K562 (cell line): ENCODE data around the gene CHSY3. TPM values are rescaled to one million over a fixed set of nuclear protein-coding genes. Genes with fewer than 3 reads are reported as not detected.

Experiments used
- ATAC-seq: fragments of 200-7000 bp; cut with Tn5 transposase; 3 replicates; pipeline ENCODE4 v1.9.1; 2020; ENCODE audit warnings: moderate library complexity
- BruUV-seq: library from RNA; stranded (reverse); fragments of 400-500 nt; replicated peaks from 2 replicates; lab custom pipeline; 2021; lab: Mats Ljungman, UMichigan
- CTCF ChIA-PET: fragments of 300-600 bp; formaldehyde crosslinking; extraction: SDS; loops from one replicate; lab custom pipeline; 2021; ENCODE audit warnings: low intra/inter-chr PET ratio; lab: Yijun Ruan, JAX
- POLR2A ChIA-PET: fragments of 300-600, 350-650 bp; sonication (Branson Sonifier 250); formaldehyde crosslinking; extraction: SDS; loops from one replicate; lab custom pipeline; 2021; ENCODE audit warnings: antibody characterized with exemption, inconsistent platforms; lab: Yijun Ruan, JAX
- DNase-seq, 4 experiments: peaks; one replicate each; pipeline versions ENCODE4 v3.0.0 to v3.0.0-alpha.2; 2011 to 2018; ENCODE audit warnings: low spot score in 3 of 4, mixed read lengths in 3 of 4; ENCODE audit errors: extremely low read depth in 1 of 4
- FAIRE-seq: peaks from 2 replicates; lab custom pipeline; 2011; peaks lifted over from hg19 to GRCh38; lab: Jason Lieb, UNC
- H2AFZ ChIP-seq: 2 replicates; pipeline ENCODE4 v1.6.0; 2011; ENCODE audit warnings: low read depth, low read length, control low read depth, inconsistent platforms
- H3K27ac ChIP-seq: fragments of 200-600 bp; 3 replicates; pipeline ENCODE4 v1.8.0; 2011; ENCODE audit warnings: low read depth, mild to moderate bottlenecking, control low read depth, inconsistent platforms, low read length, moderate library complexity, mixed read lengths; ENCODE audit errors: extremely low read depth
- H3K27me3 ChIP-seq, 2 experiments: fragments of 300-600 bp in 1 of 2; 2 replicates in 1 of 2; 3 replicates in 1 of 2; pipeline versions ENCODE4 v1.6.0 to v1.8.0; 2011; ENCODE audit warnings: inconsistent platforms in 2 of 2, low read length in 2 of 2, mild to moderate bottlenecking in 1 of 2, mixed read lengths in 1 of 2, moderate library complexity in 1 of 2; ENCODE audit not compliant: control insufficient read depth in 2 of 2, insufficient read depth in 2 of 2
- H3K36me3 ChIP-seq: fragments of 300-600 bp; 3 replicates; pipeline ENCODE4 v1.8.0; 2011; ENCODE audit warnings: mild to moderate bottlenecking, low read length, inconsistent platforms; ENCODE audit not compliant: control insufficient read depth, insufficient read depth
- H3K4me1 ChIP-seq, 2 experiments: fragments of 200-600 bp in 1 of 2; replicated peaks in 1 of 2; 2 replicates in 1 of 2; 3 replicates in 1 of 2; pipeline versions ENCODE4 v1.5.1 to v1.8.0; 2011; ENCODE audit warnings: inconsistent platforms in 2 of 2, low read length in 2 of 2, mild to moderate bottlenecking in 1 of 2, mixed read lengths in 1 of 2, moderate library complexity in 1 of 2; ENCODE audit not compliant: control insufficient read depth in 2 of 2, insufficient read depth in 2 of 2
- H3K4me2 ChIP-seq: 2 replicates; pipeline ENCODE4 v1.6.1; 2011; ENCODE audit warnings: low read length, control low read depth, inconsistent platforms, mixed read lengths; ENCODE audit not compliant: insufficient read depth
- H3K4me3 ChIP-seq: fragments of 200-600 bp; sonication (generic), shearing (Covaris generic); 2 replicates; pipeline ENCODE4 v1.5.1; 2016; ENCODE audit warnings: control low read depth, inconsistent platforms
- H3K79me2 ChIP-seq: fragments of 200-600 bp; 3 replicates; pipeline ENCODE4 v1.8.0; 2011; ENCODE audit warnings: low read length, inconsistent platforms; ENCODE audit not compliant: control insufficient read depth, insufficient read depth
- H3K9ac ChIP-seq, 2 experiments: 2 replicates each; pipeline versions ENCODE4 v1.6.0 to v1.6.1; 2011; ENCODE audit warnings: low read depth in 2 of 2, low read length in 2 of 2, control low read depth in 1 of 2, inconsistent platforms in 1 of 2, mild to moderate bottlenecking in 1 of 2, mixed read lengths in 1 of 2; ENCODE audit not compliant: insufficient read depth in 1 of 2
- H3K9me1 ChIP-seq: one replicate; pipeline ENCODE4 v1.6.0; 2011; ENCODE audit warnings: inconsistent platforms, mild to moderate bottlenecking, low read length, moderate library complexity; ENCODE audit not compliant: control insufficient read depth, insufficient read depth
- H3K9me3 ChIP-seq: replicated peaks from 2 replicates; pipeline ENCODE4 v1.5.1; 2011; ENCODE audit warnings: low read depth, low read length, inconsistent platforms; ENCODE audit not compliant: control insufficient read depth, insufficient read depth
- H4K20me1 ChIP-seq: replicated peaks from 2 replicates; pipeline ENCODE4 v1.6.1; 2011; ENCODE audit warnings: low read length, inconsistent platforms, mixed read lengths; ENCODE audit not compliant: control insufficient read depth, insufficient read depth
- BRF2 ChIP-seq: IDR thresholded peaks from 3 replicates; pipeline ENCODE4 v1.6.1; 2011; ENCODE audit warnings: borderline replicate concordance, mild to moderate bottlenecking; ENCODE audit not compliant: insufficient read length, insufficient read depth
- MCM2 ChIP-seq: fragments of 450-650 bp; IDR thresholded peaks from 2 replicates; pipeline ENCODE4 v1.6.1; 2017; ENCODE audit warnings: low read depth, mild to moderate bottlenecking
- PHB ChIP-seq: fragments of 250-450 bp; sonication (Bioruptor Pico); IDR thresholded peaks from 2 replicates; pipeline ENCODE4 v1.5.0; 2021
- PML ChIP-seq: IDR thresholded peaks from 2 replicates; pipeline ENCODE4 v1.6.1; 2012; ENCODE audit warnings: low read length, inconsistent platforms
- ZNF12 ChIP-seq: sonication (generic); formaldehyde crosslinking; IDR thresholded peaks from 2 replicates; pipeline ENCODE4 v1.4.0; 2020; ENCODE audit warnings: mild to moderate bottlenecking, missing genetic modification reagents
- ZNF318 ChIP-seq, 2 experiments: fragments of 450-650 bp; IDR thresholded peaks; 2 replicates each; pipeline ENCODE4 v1.6.1; 2016; ENCODE audit warnings: mild to moderate bottlenecking in 2 of 2, borderline replicate concordance in 1 of 2, low read depth in 1 of 2, moderate library complexity in 1 of 2
- in situ Hi-C: fragments of 300-500 bp; cut with MboI; formaldehyde crosslinking; loops from 4 replicates; pipeline ENCODE4 v1.15.0; 2018; ENCODE audit warnings: inconsistent platforms, mixed read lengths
- intact Hi-C: fragments of 100-400 bp; cut with micrococcal nuclease; formaldehyde crosslinking; loops from 2 replicates; pipeline ENCODE4 v1.14.2; 2022
- polyA plus RNA-seq, 8 experiments: library from polyadenylated mRNA; depleted of rRNA in 4 of 8; stranded (reverse) in 5 of 8; unstranded in 3 of 8; fragments of >200 nt; fragmentation: Nextera tagmentation in 2 of 8; fragmentation: Illumina TruSeq in 1 of 8; extraction: Ambion mirVana in 2 of 8; extraction: Trizol in 1 of 8; gene quantifications; 2 replicates each; pipeline versions ENCODE4 v1.2.1 to v1.2.3, GENCODE V29; 2011 to 2014; ENCODE audit warnings: inconsistent platforms in 1 of 8, missing spikeins in 1 of 8
- total RNA-seq, 7 experiments: library from RNA; depleted of rRNA in 6 of 7; stranded (reverse); fragments of >200 nt in 6 of 7; fragmentation: Illumina TruSeq in 2 of 7; extraction: Trizol in 2 of 7; gene quantifications; 2 replicates each; pipeline versions ENCODE4 v1.2.1 to v1.2.3, GENCODE V29; 2011 to 2021; ENCODE audit warnings: low replicate concordance in 1 of 7
- TF ChIP-seq, protein P1 (sequence below): fragments of 250-450 bp; sonication (Bioruptor Pico); IDR thresholded peaks from 2 replicates; pipeline ENCODE4 v1.4.0; 2020

The CHSY3 gene
- total and polyA plus RNA-seq, 9 of the 15 experiments (the other 6 are each of a cell fraction or from before 2014, with no cell fraction given): 0.04 TPM; not detected in 8

DNA sequence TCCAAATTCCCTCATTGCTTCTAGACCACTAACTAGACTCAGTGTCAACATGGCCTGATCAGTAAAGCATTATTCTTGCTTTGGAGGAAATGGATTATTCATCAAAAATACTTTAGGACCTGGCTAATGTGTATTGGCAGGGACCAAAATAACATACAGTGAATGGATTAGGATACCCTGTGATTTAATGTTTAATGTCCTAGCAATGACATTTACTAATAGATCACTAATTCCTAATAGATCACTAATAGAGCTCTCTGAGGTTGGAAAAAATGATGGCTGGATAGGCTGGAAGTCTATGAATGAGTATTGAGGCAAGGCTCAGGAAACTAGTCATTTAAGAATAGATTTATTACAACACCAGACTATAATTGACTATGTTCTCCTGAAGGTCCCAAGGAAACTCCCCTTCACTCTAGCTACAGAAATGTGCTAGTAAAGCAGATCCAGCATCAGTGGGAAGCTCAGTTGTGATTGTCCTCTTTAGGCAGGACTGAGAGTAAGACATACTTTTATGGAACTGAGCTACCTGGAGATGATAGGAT lies 46.1 kb upstream of the CHSY3 start:
- H3K36me3 ChIP-seq: no peaks in the 10 kb centered on the region
- ChIA-PET CTCF (no interaction called here), POLR2A (no interaction called here)
- no TSS peak for BruUV-seq
- H3K9me3 ChIP-seq: no peaks in the 10 kb centered on the region; the same call in 1 of the 2 replicates
- no peaks in the 10 kb centered on the region for H3K79me2 ChIP-seq
- no peak for FAIRE-seq
- H3K9ac ChIP-seq: no peak overlapping the region
- H3K27me3 ChIP-seq: no peaks in the 10 kb centered on the region
- intact Hi-C loops: no loop called here
- no peaks in the 10 kb centered on the region for H3K9me1 ChIP-seq
- H2AFZ ChIP-seq: no peak overlapping the region
- ATAC-seq: no peak
- no peaks in the 10 kb centered on the region for H4K20me1 ChIP-seq
- in situ Hi-C loops: no loop called here
- no peaks in the 10 kb centered on the region for H3K4me1 ChIP-seq
- H3K27ac ChIP-seq: no peak overlapping the region
- H3K4me3 ChIP-seq: no peak overlapping the region
- no peak for DNase-seq
- no peak overlapping the region for H3K4me2 ChIP-seq
- TF ChIP-seq ZNF318 (IDR thresholded peaks at IDR 0.05; ENCODE audit: borderline replicate concordance in 1 of 2, low read depth in 1 of 2) (no peak), PML (no peak), PHB (CRISPR knock-in tag) (no peak), MCM2 (no peak), ZNF12 (CRISPR knock-in tag) (no peak), BRF2 (no peak)
- TF ChIP-seq, protein P1, sequence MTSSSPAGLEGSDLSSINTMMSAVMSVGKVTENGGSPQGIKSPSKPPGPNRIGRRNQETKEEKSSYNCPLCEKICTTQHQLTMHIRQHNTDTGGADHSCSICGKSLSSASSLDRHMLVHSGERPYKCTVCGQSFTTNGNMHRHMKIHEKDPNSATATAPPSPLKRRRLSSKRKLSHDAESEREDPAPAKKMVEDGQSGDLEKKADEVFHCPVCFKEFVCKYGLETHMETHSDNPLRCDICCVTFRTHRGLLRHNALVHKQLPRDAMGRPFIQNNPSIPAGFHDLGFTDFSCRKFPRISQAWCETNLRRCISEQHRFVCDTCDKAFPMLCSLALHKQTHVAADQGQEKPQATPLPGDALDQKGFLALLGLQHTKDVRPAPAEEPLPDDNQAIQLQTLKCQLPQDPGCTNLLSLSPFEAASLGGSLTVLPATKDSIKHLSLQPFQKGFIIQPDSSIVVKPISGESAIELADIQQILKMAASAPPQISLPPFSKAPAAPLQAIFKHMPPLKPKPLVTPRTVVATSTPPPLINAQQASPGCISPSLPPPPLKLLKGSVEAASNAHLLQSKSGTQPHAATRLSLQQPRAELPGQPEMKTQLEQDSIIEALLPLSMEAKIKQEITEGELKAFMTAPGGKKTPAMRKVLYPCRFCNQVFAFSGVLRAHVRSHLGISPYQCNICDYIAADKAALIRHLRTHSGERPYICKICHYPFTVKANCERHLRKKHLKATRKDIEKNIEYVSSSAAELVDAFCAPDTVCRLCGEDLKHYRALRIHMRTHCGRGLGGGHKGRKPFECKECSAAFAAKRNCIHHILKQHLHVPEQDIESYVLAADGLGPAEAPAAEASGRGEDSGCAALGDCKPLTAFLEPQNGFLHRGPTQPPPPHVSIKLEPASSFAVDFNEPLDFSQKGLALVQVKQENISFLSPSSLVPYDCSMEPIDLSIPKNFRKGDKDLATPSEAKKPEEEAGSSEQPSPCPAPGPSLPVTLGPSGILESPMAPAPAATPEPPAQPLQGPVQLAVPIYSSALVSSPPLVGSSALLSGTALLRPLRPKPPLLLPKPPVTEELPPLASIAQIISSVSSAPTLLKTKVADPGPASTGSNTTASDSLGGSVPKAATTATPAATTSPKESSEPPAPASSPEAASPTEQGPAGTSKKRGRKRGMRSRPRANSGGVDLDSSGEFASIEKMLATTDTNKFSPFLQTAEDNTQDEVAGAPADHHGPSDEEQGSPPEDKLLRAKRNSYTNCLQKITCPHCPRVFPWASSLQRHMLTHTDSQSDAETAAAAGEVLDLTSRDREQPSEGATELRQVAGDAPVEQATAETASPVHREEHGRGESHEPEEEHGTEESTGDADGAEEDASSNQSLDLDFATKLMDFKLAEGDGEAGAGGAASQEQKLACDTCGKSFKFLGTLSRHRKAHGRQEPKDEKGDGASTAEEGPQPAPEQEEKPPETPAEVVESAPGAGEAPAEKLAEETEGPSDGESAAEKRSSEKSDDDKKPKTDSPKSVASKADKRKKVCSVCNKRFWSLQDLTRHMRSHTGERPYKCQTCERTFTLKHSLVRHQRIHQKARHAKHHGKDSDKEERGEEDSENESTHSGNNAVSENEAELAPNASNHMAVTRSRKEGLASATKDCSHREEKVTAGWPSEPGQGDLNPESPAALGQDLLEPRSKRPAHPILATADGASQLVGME (CRISPR knock-in tag): no peak
